Hepatocyte (in vitro differentiated cells): ENCODE results near the gene DPP10.

Experiments
- EZH2 ChIP-seq: fragments of 200-600 bp; sonication (generic); IDR thresholded peaks from 2 replicates; pipeline ENCODE4 v1.6.1; 2016; ENCODE audit warnings: antibody characterized with exemption, mild to moderate bottlenecking, borderline replicate concordance
- TF ChIP-seq, protein P1 (sequence below): fragments of 200-600 bp; sonication (generic); IDR thresholded peaks from 2 replicates; pipeline ENCODE4 v1.5.1; 2016; ENCODE audit warnings: antibody characterized with exemption, mild to moderate bottlenecking; ENCODE audit not compliant: poor library complexity

DNA sequence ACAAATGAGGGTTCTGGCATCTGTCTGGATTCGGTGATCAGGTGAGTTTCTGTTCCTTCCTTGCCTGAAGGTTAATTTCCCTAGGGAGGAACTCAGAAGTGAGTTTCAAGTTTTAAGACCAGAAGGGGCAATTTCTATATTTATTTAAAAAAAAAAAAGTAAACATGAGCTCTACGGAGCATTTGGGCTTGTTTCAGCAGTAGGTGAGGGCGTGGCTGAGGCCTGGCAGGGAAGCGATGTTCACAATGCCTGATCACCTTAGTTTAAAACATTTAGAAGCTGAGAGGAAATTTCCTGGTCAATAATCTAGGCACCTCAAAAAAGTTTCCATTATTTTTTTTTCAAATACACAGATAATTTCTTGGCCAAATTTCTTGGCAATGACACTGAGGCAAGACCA lies 629.1 kb downstream of the DPP10 start:
- TF ChIP-seq, protein P1, sequence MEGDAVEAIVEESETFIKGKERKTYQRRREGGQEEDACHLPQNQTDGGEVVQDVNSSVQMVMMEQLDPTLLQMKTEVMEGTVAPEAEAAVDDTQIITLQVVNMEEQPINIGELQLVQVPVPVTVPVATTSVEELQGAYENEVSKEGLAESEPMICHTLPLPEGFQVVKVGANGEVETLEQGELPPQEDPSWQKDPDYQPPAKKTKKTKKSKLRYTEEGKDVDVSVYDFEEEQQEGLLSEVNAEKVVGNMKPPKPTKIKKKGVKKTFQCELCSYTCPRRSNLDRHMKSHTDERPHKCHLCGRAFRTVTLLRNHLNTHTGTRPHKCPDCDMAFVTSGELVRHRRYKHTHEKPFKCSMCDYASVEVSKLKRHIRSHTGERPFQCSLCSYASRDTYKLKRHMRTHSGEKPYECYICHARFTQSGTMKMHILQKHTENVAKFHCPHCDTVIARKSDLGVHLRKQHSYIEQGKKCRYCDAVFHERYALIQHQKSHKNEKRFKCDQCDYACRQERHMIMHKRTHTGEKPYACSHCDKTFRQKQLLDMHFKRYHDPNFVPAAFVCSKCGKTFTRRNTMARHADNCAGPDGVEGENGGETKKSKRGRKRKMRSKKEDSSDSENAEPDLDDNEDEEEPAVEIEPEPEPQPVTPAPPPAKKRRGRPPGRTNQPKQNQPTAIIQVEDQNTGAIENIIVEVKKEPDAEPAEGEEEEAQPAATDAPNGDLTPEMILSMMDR = no peak
- TF ChIP-seq EZH2 = no peak
